ENCODE measurements around the gene CDKAL1. TPM values are rescaled to one million over a fixed set of nuclear protein-coding genes. Genes with fewer than 3 reads are reported as not detected.

CDKAL1 gene
- total and polyA plus RNA-seq, 8 donors, result 3.4 to 36.7 (median 10.4) TPM

GRCh38 chr6:20686142-20686541, 151.9 kb downstream of the CDKAL1 start:
- DNase-seq, result no peak
- WGBS, 5 donors, result 93 to 98% (median 96%) methylated on average over 6 of the region's 6 CpGs
- no peak overlapping the region for H3K27ac ChIP-seq
- H3K4me3 ChIP-seq, result no peak overlapping the region
- intact Hi-C loops (cut with DNase I; ENCODE audit: low total_unique reads), result no loop called here
- no peaks in the 10 kb centered on the region for H3K36me3 ChIP-seq
- peaks cover 6 to 25% (median 8%) of the 10 kb centered on the region in 4 donors for H3K4me1 ChIP-seq
- H3K27me3 ChIP-seq, result no peaks in the 10 kb centered on the region
- TF ChIP-seq POLR2A (IDR thresholded peaks at IDR 0.05) (no peak), POLR2AphosphoS5 (IDR thresholded peaks at IDR 0.05) (no peak), CTCF (IDR thresholded peaks at IDR 0.05) (no peak)
- H3K9me3 ChIP-seq, result no peaks in the 10 kb centered on the region

GRCh38 chr6:20687494-20687893, 153.2 kb downstream of the CDKAL1 start:
- Histone ChIP-seq H3K4me3 (no peak overlapping the region), H3K27me3 (no peaks in the 10 kb centered on the region), H3K27ac (no peak overlapping the region), H3K36me3 (no peaks in the 10 kb centered on the region), H3K4me1 (peaks cover 0 to 20% (median 2%) of the 10 kb centered on the region in 4 donors), H3K9me3 (no peaks in the 10 kb centered on the region)
- intact Hi-C loops (cut with DNase I; ENCODE audit: low total_unique reads), result no loop called here
- TF ChIP-seq POLR2A (IDR thresholded peaks at IDR 0.05) (no peak), POLR2AphosphoS5 (IDR thresholded peaks at IDR 0.05) (no peak), EP300 (IDR thresholded peaks at IDR 0.05) (no peak), CTCF (IDR thresholded peaks at IDR 0.05) (no peak)
- no peak for DNase-seq
- 91 to 98% (median 95%) methylated on average over 2 of the region's 2 CpGs for WGBS, 5 donors

- Histone ChIP-seq H3K4me1 (peaks cover 0 to 23% (median 8%) of the 10 kb centered on the region in 4 donors), H3K36me3 (no peaks in the 10 kb centered on the region), H3K27ac (no peak overlapping the region), H3K4me3 (no peak overlapping the region), H3K9me3 (no peaks in the 10 kb centered on the region), H3K27me3 (no peaks in the 10 kb centered on the region)
- WGBS, 5 donors, result 53 to 75% (median 65%) methylated on average over 4 of the region's 4 CpGs
- no peak for DNase-seq
- intact Hi-C loops (cut with DNase I; ENCODE audit: low total_unique reads), result no loop called here
- TF ChIP-seq EP300 (IDR thresholded peaks at IDR 0.05), result no peak
- TF ChIP-seq CTCF (IDR thresholded peaks at IDR 0.05), result no peak
- TF ChIP-seq POLR2AphosphoS5 (IDR thresholded peaks at IDR 0.05), result no peak
- TF ChIP-seq POLR2A (IDR thresholded peaks at IDR 0.05), result no peak
These were observed 154.6 kb downstream of the CDKAL1 start for GRCh38 chr6:20688710-20689500.

GRCh38 chr6:20691185-20691584, 156.9 kb downstream of the CDKAL1 start:
- 88 to 98% (median 94%) methylated on average over 5 of the region's 5 CpGs for WGBS, 5 donors
- TF ChIP-seq EP300 (IDR thresholded peaks at IDR 0.05), result no peak
- intact Hi-C loops (cut with DNase I; ENCODE audit: low total_unique reads), result no loop called here
- peaks cover 0 to 30% (median 8%) of the 10 kb centered on the region in 4 donors for H3K4me1 ChIP-seq
- peak in 1 of 2 donors; percentile 40 for DNase-seq
- H3K4me3 ChIP-seq, result no peak overlapping the region
- no peak overlapping the region for H3K27ac ChIP-seq
- H3K9me3 ChIP-seq, result no peaks in the 10 kb centered on the region
- H3K27me3 ChIP-seq, result no peaks in the 10 kb centered on the region
- H3K36me3 ChIP-seq, result no peaks in the 10 kb centered on the region

- no peak overlapping the region for H3K27ac ChIP-seq
- DNase-seq, result no peak
- peaks cover 0 to 30% (median 8%) of the 10 kb centered on the region in 4 donors for H3K4me1 ChIP-seq
- no peaks in the 10 kb centered on the region for H3K27me3 ChIP-seq
- no peaks in the 10 kb centered on the region for H3K9me3 ChIP-seq
- TF ChIP-seq POLR2AphosphoS5 (IDR thresholded peaks at IDR 0.05) (no peak), POLR2A (IDR thresholded peaks at IDR 0.05) (no peak), CTCF (IDR thresholded peaks at IDR 0.05) (no peak), EP300 (IDR thresholded peaks at IDR 0.05) (no peak)
- intact Hi-C loops (cut with DNase I; ENCODE audit: low total_unique reads), result no loop called here
- no peaks in the 10 kb centered on the region for H3K36me3 ChIP-seq
- H3K4me3 ChIP-seq, result no peak overlapping the region
These were observed 157.8 kb downstream of the CDKAL1 start for GRCh38 chr6:20692023-20692422.
